Natural killer cell (primary cell): Measurements from ENCODE around the gene SAG. TPM values are rescaled to one million over a fixed set of nuclear protein-coding genes. Genes with fewer than 3 reads are reported as not detected.

Source experiments
- ATAC-seq, 3 donors: fragments of 150-1000 bp in 2 of 3; fragments of 200-7000 bp in 1 of 3; cut with Tn5 transposase; 1 replicate in 1 of 3; 2 replicates in 2 of 3; pipeline ENCODE4 v1.10.0; 2021; ENCODE audit warnings: mild to moderate bottlenecking in 2 of 3, moderate library complexity in 2 of 3
- DNase-seq, 2 donors: peaks; one replicate each; pipeline versions ENCODE4 v3.0.0 to v3.0.0-alpha.2; 2013 to 2021; ENCODE audit warnings: mixed read lengths in 1 of 2
- H3K27ac ChIP-seq: one replicate; pipeline ENCODE4 v1.5.1; 2013; ENCODE audit warnings: mild to moderate bottlenecking, low read length
- H3K27me3 ChIP-seq: one replicate; pipeline ENCODE4 v1.6.1; 2013; ENCODE audit warnings: low read length; ENCODE audit not compliant: control insufficient read depth, insufficient read depth
- H3K36me3 ChIP-seq: one replicate; pipeline ENCODE4 v1.6.1; 2013; ENCODE audit warnings: low read length; ENCODE audit not compliant: control insufficient read depth, insufficient read depth
- H3K4me1 ChIP-seq: one replicate; pipeline ENCODE4 v1.6.1; 2013; ENCODE audit warnings: low read length; ENCODE audit not compliant: control insufficient read depth, insufficient read depth
- H3K4me3 ChIP-seq: one replicate; pipeline ENCODE4 v1.5.1; 2013; ENCODE audit warnings: low read length
- H3K9me3 ChIP-seq: one replicate; pipeline ENCODE4 v1.6.1; 2013; ENCODE audit warnings: low read length; ENCODE audit not compliant: control insufficient read depth, insufficient read depth
- H3K27ac Mint-ChIP-seq, 2 donors: one replicate each; pipeline ENCODE4 v1.8.0; 2022; ENCODE audit warnings: mild to moderate bottlenecking in 2 of 2, mixed read lengths in 2 of 2, moderate library complexity in 1 of 2
- H3K27me3 Mint-ChIP-seq, 2 donors: one replicate each; pipeline ENCODE4 v1.8.0; 2022; ENCODE audit warnings: low read depth in 2 of 2, mixed read lengths in 2 of 2
- H3K36me3 Mint-ChIP-seq: one replicate; pipeline ENCODE4 v1.8.0; 2022; ENCODE audit warnings: mixed read lengths
- H3K4me1 Mint-ChIP-seq, 2 donors: one replicate each; pipeline ENCODE4 v1.8.0; 2022; ENCODE audit warnings: mixed read lengths in 2 of 2
- H3K4me3 Mint-ChIP-seq: one replicate; pipeline ENCODE4 v1.8.0; 2022; ENCODE audit warnings: mild to moderate bottlenecking, moderate library complexity, mixed read lengths
- H3K9me3 Mint-ChIP-seq, 2 donors: one replicate each; pipeline ENCODE4 v1.8.0; 2022; ENCODE audit warnings: mixed read lengths in 2 of 2
- WGBS: methylation state at CpG from one replicate; pipeline ENCODE4 v1.1.7; 2013; ENCODE audit warnings: missing lambda C conversion rate; ENCODE audit not compliant: insufficient coverage; 5-methylcytosine and 5-hydroxymethylcytosine counted together
- intact Hi-C: fragments of 100-400 bp; cut with micrococcal nuclease; formaldehyde crosslinking; loops from one replicate; pipeline ENCODE4 v1.14.2; 2022
- total RNA-seq, 4 donors: library from RNA; stranded (reverse); fragments of 120-200 nt in 1 of 4; gene quantifications; one replicate each; pipeline versions ENCODE4 v1.2.3 to v1.2.4, GENCODE V29; 2013 to 2022
- TF ChIP-seq, protein P1 (sequence below): fragments of 200-600 bp; IDR thresholded peaks from one replicate; pipeline ENCODE4 v1.8.0; 2022; ENCODE audit warnings: antibody characterized with exemption

SAG gene
- total RNA-seq, 3 donors from 2014 or later (not counting 1 experiment from before 2014, with no cell fraction given) = 0.11 to 0.33 (median 0.12) TPM

DNA sequence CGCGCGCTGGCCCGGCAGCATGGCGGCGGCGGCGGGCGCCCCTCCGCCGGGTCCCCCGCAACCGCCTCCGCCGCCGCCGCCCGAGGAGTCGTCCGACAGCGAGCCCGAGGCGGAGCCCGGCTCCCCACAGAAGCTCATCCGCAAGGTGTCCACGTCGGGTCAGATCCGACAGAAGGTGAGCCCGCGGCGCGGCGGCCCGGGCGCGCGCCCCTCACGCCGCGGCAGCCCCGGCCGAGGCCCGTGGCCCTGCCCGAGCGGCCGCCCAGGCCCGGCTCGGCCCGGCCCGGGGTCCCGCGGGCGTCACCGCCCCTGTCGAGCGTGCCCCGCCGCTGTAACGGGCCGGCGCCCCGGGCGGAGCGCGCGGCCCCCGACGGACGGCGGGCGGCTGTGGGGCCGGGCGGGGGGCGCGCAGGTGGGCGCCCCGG, 46.9 kb downstream of the SAG start:
- intact Hi-C loops = no loop called here
- peak; percentile 5 to 24 (median 23) for ATAC-seq
- H3K4me3 ChIP-seq = peak overlapping the region; percentile 39
- DNase-seq = no peak
- H3K36me3 ChIP-seq = no peaks in the 10 kb centered on the region
- peaks cover 58% of the 10 kb centered on the region for H3K4me1 ChIP-seq
- H3K9me3 Mint-ChIP-seq = no peaks in the 10 kb centered on the region
- TF ChIP-seq, protein P1, sequence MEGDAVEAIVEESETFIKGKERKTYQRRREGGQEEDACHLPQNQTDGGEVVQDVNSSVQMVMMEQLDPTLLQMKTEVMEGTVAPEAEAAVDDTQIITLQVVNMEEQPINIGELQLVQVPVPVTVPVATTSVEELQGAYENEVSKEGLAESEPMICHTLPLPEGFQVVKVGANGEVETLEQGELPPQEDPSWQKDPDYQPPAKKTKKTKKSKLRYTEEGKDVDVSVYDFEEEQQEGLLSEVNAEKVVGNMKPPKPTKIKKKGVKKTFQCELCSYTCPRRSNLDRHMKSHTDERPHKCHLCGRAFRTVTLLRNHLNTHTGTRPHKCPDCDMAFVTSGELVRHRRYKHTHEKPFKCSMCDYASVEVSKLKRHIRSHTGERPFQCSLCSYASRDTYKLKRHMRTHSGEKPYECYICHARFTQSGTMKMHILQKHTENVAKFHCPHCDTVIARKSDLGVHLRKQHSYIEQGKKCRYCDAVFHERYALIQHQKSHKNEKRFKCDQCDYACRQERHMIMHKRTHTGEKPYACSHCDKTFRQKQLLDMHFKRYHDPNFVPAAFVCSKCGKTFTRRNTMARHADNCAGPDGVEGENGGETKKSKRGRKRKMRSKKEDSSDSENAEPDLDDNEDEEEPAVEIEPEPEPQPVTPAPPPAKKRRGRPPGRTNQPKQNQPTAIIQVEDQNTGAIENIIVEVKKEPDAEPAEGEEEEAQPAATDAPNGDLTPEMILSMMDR = no peak
- H3K27ac Mint-ChIP-seq = peak overlapping the region; percentile 72 to 79
- no peak overlapping the region for H3K4me3 Mint-ChIP-seq
- no peak overlapping the region for H3K27ac ChIP-seq
- no peaks in the 10 kb centered on the region for H3K27me3 Mint-ChIP-seq
- no peaks in the 10 kb centered on the region for H3K27me3 ChIP-seq
- no peaks in the 10 kb centered on the region for H3K36me3 Mint-ChIP-seq
- WGBS = under 1% methylated on average over 77 of the region's 77 CpGs
- H3K4me1 Mint-ChIP-seq = peaks cover 60 to 72% of the 10 kb centered on the region in 2 donors
- no peaks in the 10 kb centered on the region for H3K9me3 ChIP-seq

DNA sequence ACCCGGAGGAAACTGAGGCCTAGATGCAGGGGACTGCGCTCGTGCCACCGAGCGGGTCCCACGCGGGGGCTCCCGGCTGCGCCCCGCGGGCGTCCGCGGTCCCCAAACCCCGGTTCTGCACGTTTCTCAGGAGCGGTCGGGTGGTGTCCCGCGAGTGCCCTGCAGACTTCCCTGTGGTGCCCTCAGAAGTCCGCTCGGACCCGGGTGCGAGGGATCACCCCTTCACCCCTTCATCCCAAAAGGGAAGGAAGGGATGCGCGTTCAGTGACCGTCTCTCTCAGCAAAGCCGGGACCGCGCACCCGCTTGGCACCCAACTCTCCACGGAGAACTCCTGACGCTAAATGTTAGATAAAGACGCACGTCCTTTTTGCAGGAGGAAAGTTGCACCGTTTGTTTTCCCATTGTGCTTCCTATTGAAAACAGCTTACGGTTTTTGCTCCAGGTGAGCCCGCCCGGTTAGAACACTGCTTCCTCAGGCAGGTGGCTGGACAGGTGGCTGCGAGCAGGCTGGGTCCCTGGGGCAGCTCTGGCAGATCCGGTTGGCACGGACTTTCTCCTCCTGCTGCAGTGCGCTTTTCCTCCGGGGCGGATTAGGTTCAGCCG, 47.5 kb downstream of the SAG start:
- Mint-ChIP-seq H3K9me3 (no peaks in the 10 kb centered on the region), H3K4me3 (peak overlapping the region; percentile 83), H3K27me3 (no peaks in the 10 kb centered on the region), H3K4me1 (peaks cover 66 to 76% of the 10 kb centered on the region in 2 donors), H3K36me3 (no peaks in the 10 kb centered on the region), H3K27ac (peak overlapping the region; percentile 86 to 93)
- ATAC-seq (no peak), DNase-seq (peak; percentile 20 to 41)
- no peaks in the 10 kb centered on the region for H3K9me3 ChIP-seq
- intact Hi-C loops = loop anchor here (5.0 kb wide), 1 partner anchor 103 kb away; the partner anchor contains the start of gene ATG16L1
- no peaks in the 10 kb centered on the region for H3K27me3 ChIP-seq
- H3K4me1 ChIP-seq = peaks cover 58% of the 10 kb centered on the region
- WGBS = 6% methylated on average over 46 of the region's 46 CpGs
- H3K4me3 ChIP-seq = peak overlapping the region; percentile 85
- peak overlapping the region; percentile 89 for H3K27ac ChIP-seq
- TF ChIP-seq, protein P1 = no peak
- H3K36me3 ChIP-seq = no peaks in the 10 kb centered on the region

DNA sequence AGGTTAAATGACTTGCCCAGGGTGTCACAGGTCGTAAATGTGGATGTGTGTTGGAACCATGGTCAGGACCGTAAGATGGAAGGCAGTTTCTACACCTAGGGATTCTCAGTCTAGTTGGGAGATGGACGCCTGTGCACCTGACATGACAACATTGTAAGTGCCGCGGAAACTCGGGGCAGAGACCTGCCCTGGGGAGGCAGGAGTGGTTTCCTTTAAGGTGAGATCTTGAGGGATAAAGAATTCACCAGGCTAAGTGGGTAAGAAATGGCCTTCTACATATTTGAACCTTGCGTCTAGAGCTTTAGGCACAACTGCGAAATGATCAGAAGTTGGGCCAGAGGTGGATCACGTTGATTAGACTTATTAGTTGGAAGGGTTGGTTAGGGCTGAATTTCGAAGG, 48.3 kb downstream of the SAG start:
- 58% methylated on average over 10 of the region's 10 CpGs for WGBS
- TF ChIP-seq, protein P1 = no peak
- DNase-seq (no peak), ATAC-seq (no peak)
- Mint-ChIP-seq H3K4me1 (peaks cover 67 to 76% of the 10 kb centered on the region in 2 donors), H3K27ac (peak overlapping the region; percentile 86 to 93), H3K9me3 (no peaks in the 10 kb centered on the region), H3K27me3 (no peaks in the 10 kb centered on the region), H3K36me3 (no peaks in the 10 kb centered on the region), H3K4me3 (peak overlapping the region; percentile 83)
- H3K4me1 ChIP-seq = peaks cover 67% of the 10 kb centered on the region
- peak overlapping the region; percentile 85 for H3K4me3 ChIP-seq
- no peaks in the 10 kb centered on the region for H3K27me3 ChIP-seq
- no peaks in the 10 kb centered on the region for H3K36me3 ChIP-seq
- no peaks in the 10 kb centered on the region for H3K9me3 ChIP-seq
- peak overlapping the region; percentile 89 for H3K27ac ChIP-seq
- intact Hi-C loops = loop anchor here (5.0 kb wide), 1 partner anchor 104 kb away; the partner anchor contains the start of gene ATG16L1
